ACC112 (cell line): ENCODE data around the gene CDYL2.

Source experiments
- H2AFZ ChIP-seq: fragments of 200-600 bp; sonication (generic); one replicate; pipeline ENCODE4 v1.6.0; 2017; ENCODE audit warnings: antibody characterized with exemption, low read length; ENCODE audit not compliant: unreplicated experiment
- H3K27ac ChIP-seq: fragments of 200-600 bp; sonication (generic); 2 replicates; pipeline ENCODE4 v1.5.1; 2014; ENCODE audit warnings: low read depth, mild to moderate bottlenecking, antibody characterized with exemption, low read length, moderate library complexity
- H3K27me3 ChIP-seq: fragments of 200-600 bp; sonication (generic); 2 replicates; pipeline ENCODE4 v1.6.1; 2014; ENCODE audit warnings: mild to moderate bottlenecking, antibody characterized with exemption, low read length, moderate library complexity, mixed read lengths; ENCODE audit not compliant: insufficient read depth
- H3K36me3 ChIP-seq: fragments of 200-600 bp; sonication (generic); 2 replicates; pipeline ENCODE4 v1.6.1; 2016; ENCODE audit warnings: mild to moderate bottlenecking, antibody characterized with exemption, low read length, moderate library complexity, mixed read lengths; ENCODE audit not compliant: insufficient read depth
- H3K4me1 ChIP-seq: fragments of 200-600 bp; sonication (generic); one replicate; pipeline ENCODE4 v1.6.1; 2016; ENCODE audit warnings: low read length, mixed read lengths; ENCODE audit not compliant: insufficient read depth, unreplicated experiment, control insufficient read depth
- H3K4me3 ChIP-seq: fragments of 200-600 bp; sonication (generic); 2 replicates; pipeline ENCODE4 v1.5.1; 2014; ENCODE audit warnings: mild to moderate bottlenecking, low read depth, low read length
- H3K79me2 ChIP-seq: fragments of 200-600 bp; sonication (generic); one replicate; pipeline ENCODE4 v1.6.0; 2016; ENCODE audit warnings: low read length; ENCODE audit not compliant: control insufficient read depth, unreplicated experiment, insufficient read depth

CDYL2 gene

GRCh38 chr16:80809366-80809765 lies 5.0 kb upstream of the CDYL2 start:
- peaks cover 21% of the 10 kb centered on the region for H3K27me3 ChIP-seq
- no peaks in the 10 kb centered on the region for H3K79me2 ChIP-seq
- no peak overlapping the region for H3K4me3 ChIP-seq
- H3K4me1 ChIP-seq: peaks cover 13% of the 10 kb centered on the region
- no peak overlapping the region for H3K27ac ChIP-seq
- H3K36me3 ChIP-seq: no peaks in the 10 kb centered on the region
- no peak overlapping the region for H2AFZ ChIP-seq

- Histone ChIP-seq H3K27ac (no peak overlapping the region), H3K79me2 (peaks cover 2% of the 10 kb centered on the region), H3K4me1 (peaks cover 13% of the 10 kb centered on the region), H3K4me3 (no peak overlapping the region), H3K27me3 (peaks cover 16% of the 10 kb centered on the region; the same call in 1 of the 2 replicates), H3K36me3 (no peaks in the 10 kb centered on the region), H2AFZ (no peak overlapping the region)
These were observed 3.5 kb upstream of the CDYL2 start for GRCh38 chr16:80807906-80808305.

- peak overlapping the region; percentile 38 for H3K27ac ChIP-seq
- peaks cover 13% of the 10 kb centered on the region; the same call in 1 of the 2 replicates for H3K27me3 ChIP-seq
- H2AFZ ChIP-seq: peak overlapping the region; percentile 36
- H3K79me2 ChIP-seq: peaks cover 3% of the 10 kb centered on the region
- no peaks in the 10 kb centered on the region for H3K36me3 ChIP-seq
- peaks cover 13% of the 10 kb centered on the region for H3K4me1 ChIP-seq
- peak overlapping the region; percentile 33; the same call in 1 of the 2 replicates for H3K4me3 ChIP-seq
These were observed 2.5 kb upstream of the CDYL2 start for GRCh38 chr16:80806927-80807340.

- Histone ChIP-seq H3K4me1 (peaks cover 13% of the 10 kb centered on the region), H3K27me3 (peaks cover 7% of the 10 kb centered on the region; the same call in 1 of the 2 replicates), H3K36me3 (no peaks in the 10 kb centered on the region), H2AFZ (peak overlapping the region; percentile 36), H3K79me2 (peaks cover 3% of the 10 kb centered on the region), H3K4me3 (peak overlapping the region; percentile 33; the same call in 1 of the 2 replicates), H3K27ac (peak overlapping the region; percentile 38)
These were observed 1.9 kb upstream of the CDYL2 start for GRCh38 chr16:80806289-80806688.

GRCh38 chr16:80804056-80804525 lies 307 bp downstream of the CDYL2 start:
- no peaks in the 10 kb centered on the region for H3K36me3 ChIP-seq
- peaks cover 7% of the 10 kb centered on the region; the same call in 1 of the 2 replicates for H3K27me3 ChIP-seq
- peak overlapping the region; percentile 95 for H3K4me3 ChIP-seq
- H3K4me1 ChIP-seq: peaks cover 13% of the 10 kb centered on the region
- H2AFZ ChIP-seq: peak overlapping the region; percentile 77
- no peak overlapping the region for H3K27ac ChIP-seq
- H3K79me2 ChIP-seq: peaks cover 3% of the 10 kb centered on the region

GRCh38 chr16:80803339-80804055 lies 901 bp downstream of the CDYL2 start:
- Histone ChIP-seq H3K4me1 (peaks cover 13% of the 10 kb centered on the region), H3K79me2 (peaks cover 3% of the 10 kb centered on the region), H3K36me3 (no peaks in the 10 kb centered on the region), H3K4me3 (peak overlapping the region; percentile 76), H2AFZ (no peak overlapping the region), H3K27me3 (peaks cover 7% of the 10 kb centered on the region; the same call in 1 of the 2 replicates), H3K27ac (no peak overlapping the region)

- Histone ChIP-seq H3K4me1 (peaks cover 13% of the 10 kb centered on the region), H2AFZ (no peak overlapping the region), H3K36me3 (no peaks in the 10 kb centered on the region), H3K79me2 (peaks cover 3% of the 10 kb centered on the region), H3K27ac (no peak overlapping the region), H3K27me3 (peaks cover 7% of the 10 kb centered on the region; the same call in 1 of the 2 replicates), H3K4me3 (peak overlapping the region; percentile 76)
These were observed 1.5 kb downstream of the CDYL2 start for GRCh38 chr16:80802902-80803301.

- Histone ChIP-seq H2AFZ (no peak overlapping the region), H3K4me3 (no peak overlapping the region), H3K27me3 (peaks cover 7% of the 10 kb centered on the region; the same call in 1 of the 2 replicates), H3K4me1 (peaks cover 10% of the 10 kb centered on the region), H3K79me2 (peaks cover 7% of the 10 kb centered on the region), H3K27ac (no peak overlapping the region), H3K36me3 (no peaks in the 10 kb centered on the region)
These were observed 2.3 kb downstream of the CDYL2 start for GRCh38 chr16:80802138-80802537.

GRCh38 chr16:80794071-80794470 lies 10.3 kb downstream of the CDYL2 start:
- no peak overlapping the region for H3K27ac ChIP-seq
- no peak overlapping the region for H2AFZ ChIP-seq
- no peaks in the 10 kb centered on the region for H3K4me1 ChIP-seq
- no peak overlapping the region for H3K4me3 ChIP-seq
- no peaks in the 10 kb centered on the region for H3K36me3 ChIP-seq
- no peaks in the 10 kb centered on the region for H3K27me3 ChIP-seq
- peaks cover 14% of the 10 kb centered on the region for H3K79me2 ChIP-seq

GRCh38 chr16:80792031-80792430 lies 12.4 kb downstream of the CDYL2 start:
- H3K79me2 ChIP-seq: peaks cover 10% of the 10 kb centered on the region
- no peak overlapping the region for H3K27ac ChIP-seq
- H3K4me3 ChIP-seq: no peak overlapping the region
- H3K4me1 ChIP-seq: no peaks in the 10 kb centered on the region
- H2AFZ ChIP-seq: no peak overlapping the region
- no peaks in the 10 kb centered on the region for H3K27me3 ChIP-seq
- H3K36me3 ChIP-seq: no peaks in the 10 kb centered on the region

GRCh38 chr16:80791411-80791810 lies 13.0 kb downstream of the CDYL2 start:
- Histone ChIP-seq H3K36me3 (no peaks in the 10 kb centered on the region), H2AFZ (no peak overlapping the region), H3K4me1 (no peaks in the 10 kb centered on the region), H3K27me3 (no peaks in the 10 kb centered on the region), H3K79me2 (peaks cover 12% of the 10 kb centered on the region), H3K4me3 (no peak overlapping the region), H3K27ac (no peak overlapping the region)
